ENCODE data around the gene CCDC110.

Gene CCDC110

DNA sequence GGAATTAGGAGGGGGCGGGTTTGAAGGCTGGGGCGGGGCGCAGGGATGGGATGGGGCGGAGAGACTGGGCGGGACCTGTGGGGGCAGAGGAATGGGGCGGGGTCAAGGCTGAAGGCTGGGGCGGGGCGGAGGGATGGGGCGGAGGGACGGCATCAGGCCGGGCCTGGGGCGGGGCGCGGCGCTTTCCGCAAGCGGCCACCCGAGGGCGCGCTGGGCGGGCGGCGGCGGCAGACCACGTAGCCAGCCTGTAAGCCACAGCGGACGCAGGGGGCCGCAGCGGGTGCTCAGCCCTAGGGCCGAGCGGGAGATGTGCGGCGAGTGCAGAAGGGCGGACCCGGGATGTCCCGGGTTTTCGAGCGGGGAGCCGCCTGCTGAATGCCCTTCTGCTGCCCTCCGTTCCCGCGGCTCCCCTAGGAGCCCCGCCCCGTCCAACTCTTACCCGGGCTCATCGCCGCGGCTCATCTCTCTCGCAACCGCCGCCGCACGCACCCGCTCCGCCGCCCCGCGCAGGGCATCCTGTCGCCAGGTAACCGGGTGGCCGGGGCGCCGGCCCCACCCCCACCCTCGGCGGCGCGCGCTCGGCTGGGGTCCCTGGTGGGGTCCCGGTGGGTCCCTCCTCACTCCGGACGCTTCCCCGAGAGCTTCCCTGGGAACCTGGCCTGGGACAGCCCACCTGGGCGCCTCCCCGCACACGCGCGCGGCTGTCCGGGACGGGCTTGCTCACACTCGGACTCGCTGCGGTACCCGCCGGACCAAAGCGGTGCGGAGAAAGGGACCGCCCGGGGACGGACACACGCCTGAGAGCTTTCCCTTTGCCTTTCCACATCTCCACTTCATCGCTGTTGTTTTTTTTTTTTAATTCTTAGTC, at the start of gene CCDC110:
TSS of gene CCDC110 (minus strand) at position 499 of the 868 bp plus-strand sequence. CDS start at position 449, 50 bp downstream.
- TF ChIP-seq, protein P1, sequence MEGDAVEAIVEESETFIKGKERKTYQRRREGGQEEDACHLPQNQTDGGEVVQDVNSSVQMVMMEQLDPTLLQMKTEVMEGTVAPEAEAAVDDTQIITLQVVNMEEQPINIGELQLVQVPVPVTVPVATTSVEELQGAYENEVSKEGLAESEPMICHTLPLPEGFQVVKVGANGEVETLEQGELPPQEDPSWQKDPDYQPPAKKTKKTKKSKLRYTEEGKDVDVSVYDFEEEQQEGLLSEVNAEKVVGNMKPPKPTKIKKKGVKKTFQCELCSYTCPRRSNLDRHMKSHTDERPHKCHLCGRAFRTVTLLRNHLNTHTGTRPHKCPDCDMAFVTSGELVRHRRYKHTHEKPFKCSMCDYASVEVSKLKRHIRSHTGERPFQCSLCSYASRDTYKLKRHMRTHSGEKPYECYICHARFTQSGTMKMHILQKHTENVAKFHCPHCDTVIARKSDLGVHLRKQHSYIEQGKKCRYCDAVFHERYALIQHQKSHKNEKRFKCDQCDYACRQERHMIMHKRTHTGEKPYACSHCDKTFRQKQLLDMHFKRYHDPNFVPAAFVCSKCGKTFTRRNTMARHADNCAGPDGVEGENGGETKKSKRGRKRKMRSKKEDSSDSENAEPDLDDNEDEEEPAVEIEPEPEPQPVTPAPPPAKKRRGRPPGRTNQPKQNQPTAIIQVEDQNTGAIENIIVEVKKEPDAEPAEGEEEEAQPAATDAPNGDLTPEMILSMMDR (IDR thresholded peaks at IDR 0.05; ENCODE audit: borderline replicate concordance, control extremely low read depth, extremely low read depth, insufficient read depth, missing control alignments): peak; percentile 96
- DNase-seq (ENCODE audit: low spot score): peak; percentile 100
- in situ Hi-C loops (cut with MboI; ENCODE audit: low sequenced_read_pairs, unreplicated experiment): loop anchor here (5.0 kb wide), 1 partner anchor 116 kb away; no protein-coding TSS in a partner anchor

DNA sequence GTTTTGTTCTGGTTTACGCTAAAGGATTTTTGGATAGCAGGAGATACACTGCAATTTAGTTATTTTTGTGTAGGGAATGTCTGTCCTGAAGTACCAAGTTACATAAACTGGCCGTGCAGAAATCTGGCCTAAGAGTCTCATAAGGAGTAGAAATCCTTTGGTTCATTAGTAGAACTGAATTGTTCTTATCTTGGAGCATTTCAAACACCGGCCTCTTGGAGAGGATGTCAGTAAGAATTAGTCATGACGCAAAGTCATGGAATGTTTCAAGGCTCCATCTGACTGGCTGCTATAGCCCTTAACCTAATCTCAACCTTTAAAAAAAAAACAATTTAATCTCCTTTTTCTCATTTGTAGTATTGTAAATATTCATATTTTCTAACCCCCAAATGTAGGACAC, 48.6 kb upstream of the CCDC110 start:
- TF ChIP-seq, protein P1 (IDR thresholded peaks at IDR 0.05; ENCODE audit: borderline replicate concordance, control extremely low read depth, extremely low read depth, insufficient read depth, missing control alignments): no peak
- in situ Hi-C loops (cut with MboI; ENCODE audit: low sequenced_read_pairs, unreplicated experiment): no loop called here
- DNase-seq (ENCODE audit: low spot score): no peak

DNA sequence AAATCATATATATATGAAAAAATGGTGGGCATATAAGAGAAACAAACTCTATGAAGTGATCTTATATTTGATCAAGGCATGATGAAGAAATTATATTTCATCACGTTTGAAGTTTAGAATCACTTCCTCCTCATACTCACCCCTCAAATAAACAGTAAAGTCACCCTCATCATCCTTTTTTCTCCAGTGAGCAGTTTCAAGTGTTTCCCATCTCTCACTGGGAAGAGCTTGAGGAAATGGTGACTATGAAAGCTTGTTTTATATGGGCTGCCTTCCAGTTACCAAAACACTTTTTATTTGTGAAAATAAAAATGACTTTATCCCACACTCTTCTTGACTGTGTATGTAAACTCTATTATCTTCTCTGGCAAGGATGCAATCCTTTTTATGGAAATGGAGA, 47.0 kb upstream of the CCDC110 start:
- TF ChIP-seq, protein P1 (IDR thresholded peaks at IDR 0.05; ENCODE audit: borderline replicate concordance, control extremely low read depth, extremely low read depth, insufficient read depth, missing control alignments): no peak
- no peak for DNase-seq (ENCODE audit: low spot score)
- in situ Hi-C loops (cut with MboI; ENCODE audit: low sequenced_read_pairs, unreplicated experiment): no loop called here

DNA sequence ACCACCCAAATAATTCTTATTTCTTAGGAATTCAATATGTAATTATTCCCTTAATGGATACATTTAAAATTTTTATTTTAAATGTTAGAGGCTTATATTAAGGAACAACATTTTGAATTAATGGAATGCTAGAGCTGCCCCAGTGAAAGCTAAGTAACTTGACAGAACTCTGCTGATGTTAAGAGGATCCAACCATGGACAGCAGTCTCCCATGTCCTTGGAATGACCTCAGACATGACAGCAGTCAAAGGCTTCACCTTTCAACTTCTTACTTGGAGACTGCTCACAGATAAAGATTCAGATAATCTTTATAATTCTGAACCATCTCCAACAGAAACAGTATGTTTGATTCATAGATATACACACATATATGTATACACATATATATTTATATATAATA, 46.5 kb upstream of the CCDC110 start:
- in situ Hi-C loops (cut with MboI; ENCODE audit: low sequenced_read_pairs, unreplicated experiment): no loop called here
- no peak for DNase-seq (ENCODE audit: low spot score)
- TF ChIP-seq, protein P1 (IDR thresholded peaks at IDR 0.05; ENCODE audit: borderline replicate concordance, control extremely low read depth, extremely low read depth, insufficient read depth, missing control alignments): no peak

DNA sequence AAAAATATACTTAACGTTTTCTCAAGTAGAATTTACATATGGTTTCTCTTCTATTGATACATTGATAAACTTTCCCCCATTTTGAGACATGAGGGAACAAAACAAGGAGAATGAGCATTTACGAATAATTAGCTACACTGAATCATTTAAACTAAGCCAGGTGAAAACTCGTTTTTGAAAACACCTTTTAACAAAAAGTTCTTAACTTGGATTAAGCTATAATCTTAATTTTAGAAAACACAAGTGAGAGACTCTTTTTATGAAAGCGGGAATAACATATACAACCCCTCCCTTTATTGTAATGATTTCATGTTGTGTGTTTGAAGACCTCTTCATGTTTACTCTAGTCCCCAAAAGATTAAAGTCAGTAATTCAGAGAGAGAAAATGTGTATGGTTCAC, 43.7 kb upstream of the CCDC110 start:
- TF ChIP-seq, protein P1 (IDR thresholded peaks at IDR 0.05; ENCODE audit: borderline replicate concordance, control extremely low read depth, extremely low read depth, insufficient read depth, missing control alignments): no peak
- no peak for DNase-seq (ENCODE audit: low spot score)
- in situ Hi-C loops (cut with MboI; ENCODE audit: low sequenced_read_pairs, unreplicated experiment): no loop called here

DNA sequence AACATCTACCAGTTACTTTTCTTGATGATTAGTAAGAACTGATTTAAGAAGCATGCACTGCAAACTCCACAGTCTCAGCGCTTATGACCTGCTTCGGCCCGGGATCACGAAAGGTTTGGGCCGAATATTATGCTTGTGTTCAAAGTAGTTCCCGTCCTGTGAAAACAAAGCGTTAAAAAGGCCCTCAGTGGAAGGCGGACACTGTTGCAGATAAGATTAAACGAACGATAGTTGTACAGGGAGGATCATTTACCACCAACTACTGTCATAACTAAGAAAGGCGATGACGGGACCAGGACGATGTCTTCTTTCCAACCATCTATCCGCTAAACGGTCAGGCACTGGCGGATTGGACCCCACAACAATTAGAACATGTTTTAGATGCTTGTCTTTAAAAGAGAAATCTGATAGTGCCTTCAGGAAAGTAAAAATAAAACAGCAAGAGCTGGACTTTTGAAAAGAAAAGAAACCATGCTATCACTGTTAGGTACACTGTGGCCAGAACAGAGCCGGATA, 42.7 kb upstream of the CCDC110 start:
- TF ChIP-seq, protein P1 (IDR thresholded peaks at IDR 0.05; ENCODE audit: borderline replicate concordance, control extremely low read depth, extremely low read depth, insufficient read depth, missing control alignments): no peak
- DNase-seq (ENCODE audit: low spot score): no peak
- in situ Hi-C loops (cut with MboI; ENCODE audit: low sequenced_read_pairs, unreplicated experiment): no loop called here

Data from GM13976 (cell line).